GM12891 (cell line): ENCODE results near the gene UQCR11.

Source experiments
- PAX5 ChIP-seq: IDR thresholded peaks from 2 replicates; pipeline ENCODE4 v1.6.1; 2011; ENCODE audit warnings: low read length, moderate library complexity, mild to moderate bottlenecking; ENCODE audit not compliant: insufficient read depth, severe bottlenecking
- POLR2A ChIP-seq: IDR thresholded peaks from 2 replicates; pipeline ENCODE4 v1.6.1; 2011; ENCODE audit warnings: low read depth, low read length, control low read depth
- SPI1 ChIP-seq: IDR thresholded peaks from 2 replicates; pipeline ENCODE4 v1.6.1; 2011; ENCODE audit warnings: low read depth, low read length, control low read depth

- no peak for TF ChIP-seq POLR2A
- TF ChIP-seq SPI1 = no peak
- TF ChIP-seq PAX5 = no peak
Measured at GRCh38 chr19:1577090-1577928, 28.0 kb downstream of the UQCR11 start.
